ENCODE measurements around the gene PACSIN1.

Gene PACSIN1

GRCh38 chr6:34528996-34529664 is 63.3 kb downstream of the PACSIN1 start:
- H3K27me3 ChIP-seq (ENCODE audit: control insufficient read depth, insufficient read depth, low read length), result no peaks in the 10 kb centered on the region

GRCh38 chr6:34529665-34530327 is 63.9 kb downstream of the PACSIN1 start:
- H3K4me3 ChIP-seq (ENCODE audit: low read length), result no peak overlapping the region
- no peaks in the 10 kb centered on the region for H3K36me3 ChIP-seq (ENCODE audit: control insufficient read depth, insufficient read depth, low read length)
- H3K27me3 ChIP-seq (ENCODE audit: control insufficient read depth, insufficient read depth, low read length), result no peaks in the 10 kb centered on the region
- H3K4me1 ChIP-seq (ENCODE audit: control insufficient read depth, insufficient read depth, low read length), result peaks cover 5% of the 10 kb centered on the region
- H3K9me3 ChIP-seq (ENCODE audit: control insufficient read depth, low read length), result no peaks in the 10 kb centered on the region
- no peak overlapping the region for H3K9ac ChIP-seq (ENCODE audit: low read length)

More at GRCh38 chr6:34528996-34529664, 63.3 kb downstream of the PACSIN1 start:
- Histone ChIP-seq H3K36me3 (ENCODE audit: control insufficient read depth, insufficient read depth, low read length) (no peaks in the 10 kb centered on the region), H3K9ac (ENCODE audit: low read length) (no peak overlapping the region), H3K9me3 (ENCODE audit: control insufficient read depth, low read length) (no peaks in the 10 kb centered on the region), H3K4me3 (ENCODE audit: low read length) (no peak overlapping the region), H3K4me1 (ENCODE audit: control insufficient read depth, insufficient read depth, low read length) (peaks cover 5% of the 10 kb centered on the region)

- Histone ChIP-seq H3K9ac (ENCODE audit: low read length) (no peak overlapping the region), H3K4me3 (ENCODE audit: low read length) (no peak overlapping the region), H3K4me1 (ENCODE audit: control insufficient read depth, insufficient read depth, low read length) (peaks cover 6% of the 10 kb centered on the region), H3K27me3 (ENCODE audit: control insufficient read depth, insufficient read depth, low read length) (no peaks in the 10 kb centered on the region), H3K36me3 (ENCODE audit: control insufficient read depth, insufficient read depth, low read length) (no peaks in the 10 kb centered on the region), H3K9me3 (ENCODE audit: control insufficient read depth, low read length) (no peaks in the 10 kb centered on the region)
These were observed 65.0 kb downstream of the PACSIN1 start for GRCh38 chr6:34530753-34531365.

- Histone ChIP-seq H3K4me1 (ENCODE audit: control insufficient read depth, insufficient read depth, low read length) (peaks cover 11% of the 10 kb centered on the region), H3K27me3 (ENCODE audit: control insufficient read depth, insufficient read depth, low read length) (no peaks in the 10 kb centered on the region), H3K4me3 (ENCODE audit: low read length) (no peak overlapping the region), H3K9me3 (ENCODE audit: control insufficient read depth, low read length) (no peaks in the 10 kb centered on the region), H3K9ac (ENCODE audit: low read length) (no peak overlapping the region), H3K36me3 (ENCODE audit: control insufficient read depth, insufficient read depth, low read length) (no peaks in the 10 kb centered on the region)
These were observed 65.8 kb downstream of the PACSIN1 start for GRCh38 chr6:34531580-34532201.

- Histone ChIP-seq H3K9me3 (ENCODE audit: control insufficient read depth, low read length) (no peaks in the 10 kb centered on the region), H3K36me3 (ENCODE audit: control insufficient read depth, insufficient read depth, low read length) (no peaks in the 10 kb centered on the region), H3K27me3 (ENCODE audit: control insufficient read depth, insufficient read depth, low read length) (no peaks in the 10 kb centered on the region), H3K4me3 (ENCODE audit: low read length) (no peak overlapping the region), H3K4me1 (ENCODE audit: control insufficient read depth, insufficient read depth, low read length) (peaks cover 14% of the 10 kb centered on the region), H3K9ac (ENCODE audit: low read length) (no peak overlapping the region)
These were observed 66.4 kb downstream of the PACSIN1 start for GRCh38 chr6:34532230-34532629.

GRCh38 chr6:34534146-34534545 is 68.3 kb downstream of the PACSIN1 start:
- no peaks in the 10 kb centered on the region for H3K36me3 ChIP-seq (ENCODE audit: control insufficient read depth, insufficient read depth, low read length)
- peaks cover 18% of the 10 kb centered on the region for H3K4me1 ChIP-seq (ENCODE audit: control insufficient read depth, insufficient read depth, low read length)
- H3K9ac ChIP-seq (ENCODE audit: low read length), result no peak overlapping the region
- H3K4me3 ChIP-seq (ENCODE audit: low read length), result no peak overlapping the region
- H3K9me3 ChIP-seq (ENCODE audit: control insufficient read depth, low read length), result no peaks in the 10 kb centered on the region
- H3K27me3 ChIP-seq (ENCODE audit: control insufficient read depth, insufficient read depth, low read length), result no peaks in the 10 kb centered on the region

GRCh38 chr6:34534656-34535055 is 68.8 kb downstream of the PACSIN1 start:
- Histone ChIP-seq H3K4me3 (ENCODE audit: low read length) (no peak overlapping the region), H3K4me1 (ENCODE audit: control insufficient read depth, insufficient read depth, low read length) (peaks cover 18% of the 10 kb centered on the region), H3K9ac (ENCODE audit: low read length) (no peak overlapping the region), H3K9me3 (ENCODE audit: control insufficient read depth, low read length) (no peaks in the 10 kb centered on the region), H3K27me3 (ENCODE audit: control insufficient read depth, insufficient read depth, low read length) (no peaks in the 10 kb centered on the region), H3K36me3 (ENCODE audit: control insufficient read depth, insufficient read depth, low read length) (no peaks in the 10 kb centered on the region)

- Histone ChIP-seq H3K9ac (ENCODE audit: low read length) (no peak overlapping the region), H3K4me1 (ENCODE audit: control insufficient read depth, insufficient read depth, low read length) (peaks cover 18% of the 10 kb centered on the region), H3K9me3 (ENCODE audit: control insufficient read depth, low read length) (no peaks in the 10 kb centered on the region), H3K4me3 (ENCODE audit: low read length) (no peak overlapping the region), H3K36me3 (ENCODE audit: control insufficient read depth, insufficient read depth, low read length) (no peaks in the 10 kb centered on the region), H3K27me3 (ENCODE audit: control insufficient read depth, insufficient read depth, low read length) (no peaks in the 10 kb centered on the region)
These were observed 69.3 kb downstream of the PACSIN1 start for GRCh38 chr6:34535199-34535598.

GRCh38 chr6:34535646-34536045 is 69.8 kb downstream of the PACSIN1 start:
- H3K9me3 ChIP-seq (ENCODE audit: control insufficient read depth, low read length), result no peaks in the 10 kb centered on the region
- H3K4me1 ChIP-seq (ENCODE audit: control insufficient read depth, insufficient read depth, low read length), result peaks cover 18% of the 10 kb centered on the region
- H3K4me3 ChIP-seq (ENCODE audit: low read length), result no peak overlapping the region
- no peaks in the 10 kb centered on the region for H3K27me3 ChIP-seq (ENCODE audit: control insufficient read depth, insufficient read depth, low read length)
- no peaks in the 10 kb centered on the region for H3K36me3 ChIP-seq (ENCODE audit: control insufficient read depth, insufficient read depth, low read length)
- H3K9ac ChIP-seq (ENCODE audit: low read length), result no peak overlapping the region

- Histone ChIP-seq H3K27me3 (ENCODE audit: control insufficient read depth, insufficient read depth, low read length) (no peaks in the 10 kb centered on the region), H3K36me3 (ENCODE audit: control insufficient read depth, insufficient read depth, low read length) (no peaks in the 10 kb centered on the region), H3K9ac (ENCODE audit: low read length) (no peak overlapping the region), H3K9me3 (ENCODE audit: control insufficient read depth, low read length) (no peaks in the 10 kb centered on the region), H3K4me1 (ENCODE audit: control insufficient read depth, insufficient read depth, low read length) (peaks cover 18% of the 10 kb centered on the region), H3K4me3 (ENCODE audit: low read length) (no peak overlapping the region)
These were observed 70.5 kb downstream of the PACSIN1 start for GRCh38 chr6:34536251-34536958.

- H3K4me1 ChIP-seq (ENCODE audit: control insufficient read depth, insufficient read depth, low read length), result peaks cover 18% of the 10 kb centered on the region
- H3K36me3 ChIP-seq (ENCODE audit: control insufficient read depth, insufficient read depth, low read length), result no peaks in the 10 kb centered on the region
- no peak overlapping the region for H3K9ac ChIP-seq (ENCODE audit: low read length)
- no peak overlapping the region for H3K4me3 ChIP-seq (ENCODE audit: low read length)
- no peaks in the 10 kb centered on the region for H3K27me3 ChIP-seq (ENCODE audit: control insufficient read depth, insufficient read depth, low read length)
- H3K9me3 ChIP-seq (ENCODE audit: control insufficient read depth, low read length), result no peaks in the 10 kb centered on the region
These were observed 71.3 kb downstream of the PACSIN1 start for GRCh38 chr6:34536959-34537848.
